BJ (cell line): ENCODE measurements around the gene DYRK4. TPM values are rescaled to one million over a fixed set of nuclear protein-coding genes. Genes with fewer than 3 reads are reported as not detected.

Experiments
- CTCF ChIA-PET: fragments of 350-600 bp; formaldehyde crosslinking; extraction: SDS; loops from one replicate; lab custom pipeline; 2021; ENCODE audit warnings: antibody characterized with exemption, inconsistent platforms; lab: Yijun Ruan, JAX
- POLR2A ChIA-PET: fragments of 300-600 bp; sonication (Branson Sonifier 250); formaldehyde crosslinking; extraction: SDS; loops from one replicate; lab custom pipeline; 2021; ENCODE audit warnings: antibody characterized with exemption; lab: Charles Lee
- DNase-seq: peaks from one replicate; pipeline ENCODE4 v3.0.0-alpha.2; 2011; ENCODE audit warnings: low read depth
- H3K27me3 ChIP-seq: 2 replicates; pipeline ENCODE4 v1.6.0; 2011; ENCODE audit warnings: low read length; ENCODE audit not compliant: control insufficient read depth, insufficient read depth
- H3K36me3 ChIP-seq: 2 replicates; pipeline ENCODE4 v1.5.1; 2011; ENCODE audit warnings: low read length; ENCODE audit not compliant: control insufficient read depth, insufficient read depth
- H3K4me3 ChIP-seq: 2 replicates; pipeline ENCODE4 v1.5.1; 2011; ENCODE audit warnings: low read depth, mild to moderate bottlenecking, control low read depth, low read length
- CTCF ChIP-seq: IDR thresholded peaks from 2 replicates; pipeline ENCODE4 v1.5.1; 2011; ENCODE audit warnings: low read depth, mild to moderate bottlenecking, control low read depth, inconsistent platforms, low read length, moderate library complexity; ENCODE audit not compliant: insufficient read depth
- polyA plus RNA-seq: library from polyadenylated mRNA; depleted of rRNA; stranded (reverse); fragments of >200 nt; gene quantifications from 2 replicates; pipeline ENCODE4 v1.2.3, GENCODE V29; 2011

Gene DYRK4
- polyA plus RNA-seq, 1 experiment: 77.5 TPM

- no peak for DNase-seq
- no peaks in the 10 kb centered on the region for H3K36me3 ChIP-seq
- no peaks in the 10 kb centered on the region for H3K27me3 ChIP-seq
- CTCF ChIA-PET: interaction anchor here (0.9 kb wide), 1 partner anchor 21 kb away, joined by 4 read pairs; no protein-coding TSS in a partner anchor
- POLR2A ChIA-PET: no interaction called here
- H3K4me3 ChIP-seq: no peak overlapping the region
- TF ChIP-seq CTCF: no peak
Measured at GRCh38 chr12:4572680-4573079, 10.7 kb downstream of the DYRK4 start.

GRCh38 chr12:4579305-4580102 lies 17.5 kb downstream of the DYRK4 start:
- POLR2A ChIA-PET: no interaction called here

GRCh38 chr12:4580281-4580688 lies 18.3 kb downstream of the DYRK4 start:
- no peak overlapping the region for H3K4me3 ChIP-seq
- H3K27me3 ChIP-seq: 0 out of 2 replicates have a peak, but pooled peaks cover 1% of the 10 kb centered on the region
- H3K36me3 ChIP-seq: no peaks in the 10 kb centered on the region
- no peak for TF ChIP-seq CTCF
- ChIA-PET CTCF (interaction anchor here (0.6 to 1.7 kb wide), 4 partner anchors 20 to 179 kb away, joined by 3 to 7 read pairs (median 4); partner anchors contain the start of gene FGF6), POLR2A (no interaction called here)
- DNase-seq: no peak

More at GRCh38 chr12:4579305-4580102, 17.5 kb downstream of the DYRK4 start:
- H3K36me3 ChIP-seq: no peaks in the 10 kb centered on the region
- H3K4me3 ChIP-seq: no peak overlapping the region
- TF ChIP-seq CTCF: peak; percentile 29; the same call in 1 of the 2 replicates
- CTCF ChIA-PET: interaction anchor here (1.4 to 1.6 kb wide), 3 partner anchors 21 to 180 kb away, joined by 3 to 6 read pairs (median 4); no protein-coding TSS in a partner anchor
- no peak for DNase-seq
- H3K27me3 ChIP-seq: 0 out of 2 replicates have a peak, but pooled peaks cover 1% of the 10 kb centered on the region

- Histone ChIP-seq H3K4me3 (no peak overlapping the region), H3K27me3 (0 out of 2 replicates have a peak, but pooled peaks cover 1% of the 10 kb centered on the region), H3K36me3 (no peaks in the 10 kb centered on the region)
- TF ChIP-seq CTCF: no peak
- CTCF ChIA-PET: interaction anchor here (0.9 kb wide), 1 partner anchor 25 kb away, joined by 3 read pairs; no protein-coding TSS in a partner anchor
- POLR2A ChIA-PET: no interaction called here
- DNase-seq: no peak
Measured at GRCh38 chr12:4584281-4584680, 22.3 kb downstream of the DYRK4 start.

- POLR2A ChIA-PET: no interaction called here
Measured at GRCh38 chr12:4584896-4585295, 22.9 kb downstream of the DYRK4 start.

More at GRCh38 chr12:4584896-4585295, 22.9 kb downstream of the DYRK4 start:
- Histone ChIP-seq H3K4me3 (no peak overlapping the region), H3K27me3 (0 out of 2 replicates have a peak, but pooled peaks cover 1% of the 10 kb centered on the region), H3K36me3 (no peaks in the 10 kb centered on the region)
- CTCF ChIA-PET: no interaction called here
- no peak for DNase-seq
- no peak for TF ChIP-seq CTCF
